GM12878 (cell line): ENCODE data around the gene PTPRD.

Experiments used
- EZH2 ChIP-seq: IDR thresholded peaks from 2 replicates; pipeline ENCODE4 v1.6.1; 2012; ENCODE audit warnings: low read depth, mild to moderate bottlenecking, control low read depth, inconsistent platforms, low read length, borderline replicate concordance; ENCODE audit not compliant: control insufficient read depth
- MYC ChIP-seq: IDR thresholded peaks from 2 replicates; pipeline ENCODE4 v1.6.1; 2011; ENCODE audit warnings: mild to moderate bottlenecking, low read length, moderate library complexity, inconsistent platforms; ENCODE audit not compliant: insufficient read depth, insufficient replicate concordance, insufficient read length, severe bottlenecking
- RFX5 ChIP-seq: IDR thresholded peaks from 2 replicates; pipeline ENCODE4 v1.6.1; 2011; ENCODE audit warnings: low read depth, low read length, improper control_type of control experiment

- TF ChIP-seq MYC = no peak
- no peak for TF ChIP-seq EZH2
- TF ChIP-seq RFX5 = no peak
Observed at GRCh38 chr9:8364026-8364752, 2248.6 kb downstream of the PTPRD start.
